Endothelial cell of umbilical vein (primary cell): Measurements from ENCODE around the gene SLC37A1. TPM values are rescaled to one million over a fixed set of nuclear protein-coding genes. Genes with fewer than 3 reads are reported as not detected.

Experiments used
- BruUV-seq: library from RNA; stranded (reverse); fragments of 400-500 nt; replicated peaks from 2 replicates; lab custom pipeline; 2021; lab: Mats Ljungman, UMichigan
- CTCF ChIA-PET: fragments of 300-600, 350-600 bp; sonication (Branson Sonifier 250); formaldehyde crosslinking; loops from one replicate; lab custom pipeline; 2021; ENCODE audit warnings: antibody characterized with exemption, inconsistent platforms; lab: Charles Lee
- POLR2A ChIA-PET: fragments of 300-600, 350-600 bp; sonication (Branson Sonifier 250); formaldehyde crosslinking; loops from one replicate; lab custom pipeline; 2021; ENCODE audit warnings: antibody characterized with exemption, inconsistent platforms; lab: Charles Lee
- DNase-seq: peaks from one replicate; pipeline ENCODE4 v3.0.0-alpha.2; 2011; ENCODE audit warnings: low read depth, low spot score
- FAIRE-seq: peaks from 2 replicates; lab custom pipeline; 2011; peaks lifted over from hg19 to GRCh38; lab: Jason Lieb, UNC
- H2AFZ ChIP-seq: 2 replicates; pipeline ENCODE4 v1.6.0; 2012; ENCODE audit warnings: low read depth, low read length, control low read depth, inconsistent platforms
- H3K27ac ChIP-seq: 2 replicates; pipeline ENCODE4 v1.5.1; 2011; ENCODE audit warnings: low read depth, mild to moderate bottlenecking, control low read depth, low read length, moderate library complexity; ENCODE audit not compliant: insufficient read depth
- H3K27me3 ChIP-seq, 2 experiments: 2 replicates each; pipeline versions ENCODE4 v1.6.0 to v1.6.1; 2011; ENCODE audit warnings: low read length in 2 of 2, mixed read lengths in 1 of 2; ENCODE audit not compliant: control insufficient read depth in 2 of 2, insufficient read depth in 2 of 2
- H3K36me3 ChIP-seq, 2 experiments: 2 replicates in 1 of 2; 3 replicates in 1 of 2; pipeline ENCODE4 v1.5.1; 2011; ENCODE audit warnings: low read length in 2 of 2, mild to moderate bottlenecking in 1 of 2, moderate library complexity in 1 of 2; ENCODE audit not compliant: control insufficient read depth in 2 of 2, insufficient read depth in 2 of 2; ENCODE audit errors: extremely low read depth in 1 of 2
- H3K4me1 ChIP-seq: 3 replicates; pipeline ENCODE4 v1.5.1; 2011; ENCODE audit warnings: mild to moderate bottlenecking, low read length; ENCODE audit not compliant: control insufficient read depth, insufficient read depth; ENCODE audit errors: extremely low read depth
- H3K4me2 ChIP-seq: 2 replicates; pipeline ENCODE4 v1.6.1; 2011; ENCODE audit warnings: low read length, control low read depth, mixed read lengths; ENCODE audit not compliant: insufficient read depth
- H3K4me3 ChIP-seq, 3 experiments: fragments of 200-600 bp in 1 of 3; sonication (generic), shearing (Covaris generic) in 1 of 3; replicated peaks in 1 of 3; 2 replicates each; pipeline ENCODE4 v1.5.1; 2011 to 2016; ENCODE audit warnings: control low read depth in 3 of 3, low read length in 3 of 3, mild to moderate bottlenecking in 2 of 3, inconsistent platforms in 1 of 3, low read depth in 1 of 3, moderate library complexity in 1 of 3; ENCODE audit not compliant: insufficient read depth in 1 of 3
- H3K79me2 ChIP-seq: 2 replicates; pipeline ENCODE4 v1.6.0; 2012; ENCODE audit warnings: low read length, inconsistent platforms; ENCODE audit not compliant: control insufficient read depth, insufficient read depth
- H3K9ac ChIP-seq: replicated peaks from 2 replicates; pipeline ENCODE3; 2011; ENCODE audit warnings: low read length, control low read depth; ENCODE audit not compliant: insufficient read depth; ENCODE audit errors: extremely low read depth
- H3K9me1 ChIP-seq: replicated peaks from 3 replicates; pipeline ENCODE4 v1.6.0; 2011; ENCODE audit warnings: mild to moderate bottlenecking, low read length; ENCODE audit not compliant: control insufficient read depth, insufficient read depth; ENCODE audit errors: extremely low read depth
- H3K9me3 ChIP-seq: replicated peaks from 2 replicates; pipeline ENCODE4 v1.5.1; 2012; ENCODE audit warnings: low read length, inconsistent platforms; ENCODE audit not compliant: control insufficient read depth, insufficient read depth
- H4K20me1 ChIP-seq: replicated peaks from 2 replicates; pipeline ENCODE3; 2011; ENCODE audit warnings: mild to moderate bottlenecking, low read length; ENCODE audit not compliant: control insufficient read depth, insufficient read depth; ENCODE audit errors: extremely low read depth
- CTCF ChIP-seq, 2 donors: IDR thresholded peaks; 1 replicate in 1 of 2; 2 replicates in 1 of 2; pipeline ENCODE4 v1.5.1; 2011; ENCODE audit warnings: low read length in 2 of 2, mild to moderate bottlenecking in 2 of 2, moderate library complexity in 2 of 2, control low read depth in 1 of 2, inconsistent platforms in 1 of 2, low read depth in 1 of 2; ENCODE audit not compliant: insufficient read depth in 1 of 2; ENCODE audit errors: extremely low read depth in 1 of 2
- EZH2 ChIP-seq: IDR thresholded peaks from 2 replicates; pipeline ENCODE4 v1.6.1; 2012; ENCODE audit warnings: borderline replicate concordance, low read depth, mild to moderate bottlenecking, moderate library complexity, low read length, inconsistent platforms; ENCODE audit not compliant: severe bottlenecking
- FOS ChIP-seq: IDR thresholded peaks from 2 replicates; pipeline ENCODE4 v1.6.1; 2011; ENCODE audit warnings: mild to moderate bottlenecking, low read length, moderate library complexity, borderline replicate concordance; ENCODE audit not compliant: insufficient read depth
- GATA2 ChIP-seq: IDR thresholded peaks from 2 replicates; pipeline ENCODE4 v1.7.0; 2011; ENCODE audit warnings: low read depth, mild to moderate bottlenecking, moderate library complexity, mixed read lengths, low read length; ENCODE audit not compliant: insufficient read length, insufficient read depth
- JUN ChIP-seq: IDR thresholded peaks from 2 replicates; pipeline ENCODE4 v1.6.1; 2011; ENCODE audit warnings: borderline replicate concordance, low read depth; ENCODE audit not compliant: insufficient read length, insufficient read depth
- MAX ChIP-seq: IDR thresholded peaks from 2 replicates; pipeline ENCODE4 v1.6.1; 2011; ENCODE audit not compliant: insufficient read depth, insufficient read length
- MYC ChIP-seq: IDR thresholded peaks from one replicate; pipeline ENCODE4 v1.6.1; 2011; ENCODE audit warnings: mild to moderate bottlenecking, low read depth, low read length
- POLR2A ChIP-seq: IDR thresholded peaks from 2 replicates; pipeline ENCODE4 v1.6.1; 2012; ENCODE audit warnings: low read depth, mild to moderate bottlenecking, control low read depth, low read length
- POLR2AphosphoS5 ChIP-seq: IDR thresholded peaks from 2 replicates; pipeline ENCODE4 v1.6.1; 2012; ENCODE audit warnings: low read depth, mild to moderate bottlenecking, control low read depth, low read length, moderate library complexity; ENCODE audit not compliant: insufficient read depth
- dilution Hi-C: fragments of 300-500 bp; cut with MboI; formaldehyde crosslinking; loops from one replicate; pipeline ENCODE4 v1.15.0; 2019; ENCODE audit warnings: low sequenced_read_pairs; ENCODE audit not compliant: extremely low pct_ligation_motif_present
- intact Hi-C: fragments of 100-400 bp; cut with micrococcal nuclease; formaldehyde crosslinking; loops from one replicate; pipeline ENCODE4 v1.10.0; 2022
- polyA plus RNA-seq, 4 experiments: library from polyadenylated mRNA; depleted of rRNA in 3 of 4; stranded (reverse) in 3 of 4; unstranded in 1 of 4; fragments of >200 nt; gene quantifications; 2 replicates each; pipeline versions ENCODE4 v1.2.1 to v1.2.3, GENCODE V29; 2011 to 2012; ENCODE audit warnings: missing spikeins in 1 of 4
- total RNA-seq: library from RNA; stranded (reverse); gene quantifications from 2 replicates; pipeline ENCODE4 v1.2.3, GENCODE V29; 2021

The SLC37A1 gene
- total and polyA plus RNA-seq, 2 donors (not counting 3 experiments of a cell fraction or from before 2014, with no cell fraction given) = 4.7 to 7.6 TPM

GRCh38 chr21:42581993-42582786 lies 68.5 kb downstream of the SLC37A1 start:
- intact Hi-C loops = no loop called here
- H3K79me2 ChIP-seq = no peaks in the 10 kb centered on the region
- H3K4me3 ChIP-seq = no peak overlapping the region
- TF ChIP-seq MAX (no peak), MYC (no peak), CTCF (IDR thresholded peaks at IDR 0.05; ENCODE audit: extremely low read depth in 1 of 2, insufficient read depth in 1 of 2, low read depth in 1 of 2, low read length in 2 of 2) (no peak), JUN (no peak), FOS (no peak), POLR2AphosphoS5 (no peak), EZH2 (no peak), GATA2 (no peak), POLR2A (no peak)
- ChIA-PET POLR2A (no interaction called here), CTCF (no interaction called here)
- H3K9me3 ChIP-seq = no peaks in the 10 kb centered on the region
- no peak for FAIRE-seq
- BruUV-seq = no TSS peak
- no peak overlapping the region for H3K27ac ChIP-seq
- no peak overlapping the region for H3K4me2 ChIP-seq
- no peak overlapping the region for H3K9ac ChIP-seq
- no peaks in the 10 kb centered on the region for H3K27me3 ChIP-seq
- H4K20me1 ChIP-seq = no peaks in the 10 kb centered on the region
- no peak overlapping the region for H2AFZ ChIP-seq
- no peak for DNase-seq
- no peaks in the 10 kb centered on the region for H3K4me1 ChIP-seq
- dilution Hi-C loops = no loop called here
- H3K36me3 ChIP-seq = no peaks in the 10 kb centered on the region
- H3K9me1 ChIP-seq = no peaks in the 10 kb centered on the region
